K562 (cell line): ENCODE data around the gene ARHGEF16. TPM values are rescaled to one million over a fixed set of nuclear protein-coding genes. Genes with fewer than 3 reads are reported as not detected.

Source experiments
- ATAC-seq: fragments of 200-7000 bp; cut with Tn5 transposase; 3 replicates; pipeline ENCODE4 v1.9.1; 2020; ENCODE audit warnings: moderate library complexity
- BruUV-seq: library from RNA; stranded (reverse); fragments of 400-500 nt; replicated peaks from 2 replicates; lab custom pipeline; 2021; lab: Mats Ljungman, UMichigan
- CTCF ChIA-PET: fragments of 300-600 bp; formaldehyde crosslinking; extraction: SDS; loops from one replicate; lab custom pipeline; 2021; ENCODE audit warnings: low intra/inter-chr PET ratio; lab: Yijun Ruan, JAX
- POLR2A ChIA-PET: fragments of 300-600, 350-650 bp; sonication (Branson Sonifier 250); formaldehyde crosslinking; extraction: SDS; loops from one replicate; lab custom pipeline; 2021; ENCODE audit warnings: antibody characterized with exemption, inconsistent platforms; lab: Yijun Ruan, JAX
- DNase-seq, 4 experiments: peaks; one replicate each; pipeline versions ENCODE4 v3.0.0 to v3.0.0-alpha.2; 2011 to 2018; ENCODE audit warnings: low spot score in 3 of 4, mixed read lengths in 3 of 4; ENCODE audit errors: extremely low read depth in 1 of 4
- FAIRE-seq: peaks from 2 replicates; lab custom pipeline; 2011; peaks lifted over from hg19 to GRCh38; lab: Jason Lieb, UNC
- H2AFZ ChIP-seq: 2 replicates; pipeline ENCODE4 v1.6.0; 2011; ENCODE audit warnings: low read depth, low read length, control low read depth, inconsistent platforms
- H3K27ac ChIP-seq: fragments of 200-600 bp; 3 replicates; pipeline ENCODE4 v1.8.0; 2011; ENCODE audit warnings: low read depth, mild to moderate bottlenecking, control low read depth, inconsistent platforms, low read length, moderate library complexity, mixed read lengths; ENCODE audit errors: extremely low read depth
- H3K27me3 ChIP-seq, 2 experiments: fragments of 300-600 bp in 1 of 2; 2 replicates in 1 of 2; 3 replicates in 1 of 2; pipeline versions ENCODE4 v1.6.0 to v1.8.0; 2011; ENCODE audit warnings: inconsistent platforms in 2 of 2, low read length in 2 of 2, mild to moderate bottlenecking in 1 of 2, mixed read lengths in 1 of 2, moderate library complexity in 1 of 2; ENCODE audit not compliant: control insufficient read depth in 2 of 2, insufficient read depth in 2 of 2
- H3K36me3 ChIP-seq: fragments of 300-600 bp; 3 replicates; pipeline ENCODE4 v1.8.0; 2011; ENCODE audit warnings: mild to moderate bottlenecking, low read length, inconsistent platforms; ENCODE audit not compliant: control insufficient read depth, insufficient read depth
- H3K4me1 ChIP-seq, 2 experiments: fragments of 200-600 bp in 1 of 2; replicated peaks in 1 of 2; 2 replicates in 1 of 2; 3 replicates in 1 of 2; pipeline versions ENCODE4 v1.5.1 to v1.8.0; 2011; ENCODE audit warnings: inconsistent platforms in 2 of 2, low read length in 2 of 2, mild to moderate bottlenecking in 1 of 2, mixed read lengths in 1 of 2, moderate library complexity in 1 of 2; ENCODE audit not compliant: control insufficient read depth in 2 of 2, insufficient read depth in 2 of 2
- H3K4me2 ChIP-seq: 2 replicates; pipeline ENCODE4 v1.6.1; 2011; ENCODE audit warnings: low read length, control low read depth, inconsistent platforms, mixed read lengths; ENCODE audit not compliant: insufficient read depth
- H3K4me3 ChIP-seq: fragments of 200-600 bp; sonication (generic), shearing (Covaris generic); 2 replicates; pipeline ENCODE4 v1.5.1; 2016; ENCODE audit warnings: control low read depth, inconsistent platforms
- H3K79me2 ChIP-seq: fragments of 200-600 bp; 3 replicates; pipeline ENCODE4 v1.8.0; 2011; ENCODE audit warnings: low read length, inconsistent platforms; ENCODE audit not compliant: control insufficient read depth, insufficient read depth
- H3K9ac ChIP-seq, 2 experiments: 2 replicates each; pipeline versions ENCODE4 v1.6.0 to v1.6.1; 2011; ENCODE audit warnings: low read depth in 2 of 2, low read length in 2 of 2, control low read depth in 1 of 2, inconsistent platforms in 1 of 2, mild to moderate bottlenecking in 1 of 2, mixed read lengths in 1 of 2; ENCODE audit not compliant: insufficient read depth in 1 of 2
- H3K9me1 ChIP-seq: one replicate; pipeline ENCODE4 v1.6.0; 2011; ENCODE audit warnings: inconsistent platforms, mild to moderate bottlenecking, low read length, moderate library complexity; ENCODE audit not compliant: control insufficient read depth, insufficient read depth
- H3K9me3 ChIP-seq: replicated peaks from 2 replicates; pipeline ENCODE4 v1.5.1; 2011; ENCODE audit warnings: low read depth, low read length, inconsistent platforms; ENCODE audit not compliant: control insufficient read depth, insufficient read depth
- H4K20me1 ChIP-seq: replicated peaks from 2 replicates; pipeline ENCODE4 v1.6.1; 2011; ENCODE audit warnings: low read length, inconsistent platforms, mixed read lengths; ENCODE audit not compliant: control insufficient read depth, insufficient read depth
- ELF4 ChIP-seq: fragments of 450-650 bp; formaldehyde crosslinking; IDR thresholded peaks from 2 replicates; pipeline ENCODE4 v1.4.0; 2022; ENCODE audit warnings: missing genetic modification characterization
- GTF2F1 ChIP-seq: IDR thresholded peaks from 2 replicates; pipeline ENCODE4 v1.6.1; 2011; ENCODE audit warnings: low read depth, low read length, improper control_type of control experiment
- HDAC3 ChIP-seq: fragments of 450-650 bp; IDR thresholded peaks from 2 replicates; pipeline ENCODE4 v1.6.1; 2018; ENCODE audit warnings: borderline replicate concordance, mild to moderate bottlenecking, moderate library complexity; ENCODE audit not compliant: partially characterized antibody
- HSF4 ChIP-seq: fragments of 250-450 bp; sonication (Bioruptor Pico); IDR thresholded peaks from 2 replicates; pipeline ENCODE4 v2.1.2; 2022; ENCODE audit warnings: mild to moderate bottlenecking, moderate library complexity, borderline replicate concordance
- L3MBTL2 ChIP-seq: fragments of 450-650 bp; IDR thresholded peaks from 2 replicates; pipeline ENCODE4 v1.6.1; 2016; ENCODE audit warnings: mild to moderate bottlenecking, moderate library complexity
- MAZ ChIP-seq, 2 experiments: fragments of 450-650 bp in 1 of 2; sonication (generic) in 1 of 2; formaldehyde crosslinking; IDR thresholded peaks in 1 of 2; conservative IDR thresholded peaks in 1 of 2; 2 replicates each; pipeline versions ENCODE4 v1.4.0 to v1.5.0; 2020; ENCODE audit warnings: mild to moderate bottlenecking in 1 of 2, missing genetic modification reagents in 1 of 2
- MYC ChIP-seq, 2 experiments: fragments of 250-450 bp in 1 of 2; sonication (Bioruptor Pico) in 1 of 2; IDR thresholded peaks; 2 replicates each; pipeline versions ENCODE4 v1.5.1 to v1.6.1; 2012 to 2021; ENCODE audit warnings: low read depth in 2 of 2, borderline replicate concordance in 1 of 2, improper control_type of control experiment in 1 of 2, low read length in 1 of 2, mild to moderate bottlenecking in 1 of 2, moderate library complexity in 1 of 2
- NR4A1 ChIP-seq, 2 experiments: fragments of 250-450 bp in 1 of 2; fragments of 450-650 bp in 1 of 2; sonication (Bioruptor Pico) in 1 of 2; IDR thresholded peaks; 2 replicates each; pipeline versions ENCODE4 v1.4.0 to v1.6.1; 2016 to 2020; ENCODE audit warnings: mild to moderate bottlenecking in 2 of 2, missing compliant biosample characterization in 1 of 2, missing genetic modification characterization in 1 of 2, moderate library complexity in 1 of 2
- SIN3B ChIP-seq: fragments of 450-650 bp; IDR thresholded peaks from 2 replicates; pipeline ENCODE4 v1.6.1; 2017; ENCODE audit warnings: low read depth, mild to moderate bottlenecking, moderate library complexity
- SIX5 ChIP-seq, 2 experiments: IDR thresholded peaks; 2 replicates each; pipeline ENCODE4 v1.6.1; 2011; ENCODE audit warnings: low read length in 2 of 2, borderline replicate concordance in 1 of 2, low read depth in 1 of 2, mild to moderate bottlenecking in 1 of 2, moderate library complexity in 1 of 2; ENCODE audit not compliant: insufficient read depth in 1 of 2
- SRSF3 ChIP-seq: fragments of 200-400 bp; formaldehyde crosslinking; IDR thresholded peaks from 2 replicates; pipeline ENCODE4 v1.6.1; 2016; ENCODE audit warnings: mild to moderate bottlenecking, low read length, moderate library complexity; ENCODE audit not compliant: insufficient read depth
- ZNF395 ChIP-seq: fragments of 200-800 bp; sonication (Bioruptor generic); IDR thresholded peaks from 2 replicates; pipeline ENCODE4 v1.6.1; 2017; ENCODE audit warnings: missing genetic modification characterization, missing compliant biosample characterization
- ZNF696 ChIP-seq: fragments of 250-450 bp; sonication (Bioruptor Pico); conservative IDR thresholded peaks from 2 replicates; pipeline ENCODE4 v1.4.0; 2020; ENCODE audit warnings: mild to moderate bottlenecking, moderate library complexity
- ZNF76 ChIP-seq: fragments of 250-450 bp; sonication (Bioruptor Pico); IDR thresholded peaks from 2 replicates; pipeline ENCODE4 v1.4.0; 2020; ENCODE audit warnings: mild to moderate bottlenecking, moderate library complexity, borderline replicate concordance
- WGBS: fragments of 100-300 bp; shearing (Covaris generic); methylation state at CpG from one replicate; pipeline ENCODE4 v1.1.6; 2016; ENCODE audit warnings: low coverage, mixed read lengths; ENCODE audit not compliant: insufficient coverage; ENCODE audit errors: missing lambda C conversion rate; 5-methylcytosine and 5-hydroxymethylcytosine counted together
- in situ Hi-C: fragments of 300-500 bp; cut with MboI; formaldehyde crosslinking; loops from 4 replicates; pipeline ENCODE4 v1.15.0; 2018; ENCODE audit warnings: inconsistent platforms, mixed read lengths
- intact Hi-C: fragments of 100-400 bp; cut with micrococcal nuclease; formaldehyde crosslinking; loops from 2 replicates; pipeline ENCODE4 v1.14.2; 2022
- polyA plus RNA-seq, 8 experiments: library from polyadenylated mRNA; depleted of rRNA in 4 of 8; stranded (reverse) in 5 of 8; unstranded in 3 of 8; fragments of >200 nt; fragmentation: Nextera tagmentation in 2 of 8; fragmentation: Illumina TruSeq in 1 of 8; extraction: Ambion mirVana in 2 of 8; extraction: Trizol in 1 of 8; gene quantifications; 2 replicates each; pipeline versions ENCODE4 v1.2.1 to v1.2.3, GENCODE V29; 2011 to 2014; ENCODE audit warnings: inconsistent platforms in 1 of 8, missing spikeins in 1 of 8
- total RNA-seq, 7 experiments: library from RNA; depleted of rRNA in 6 of 7; stranded (reverse); fragments of >200 nt in 6 of 7; fragmentation: Illumina TruSeq in 2 of 7; extraction: Trizol in 2 of 7; gene quantifications; 2 replicates each; pipeline versions ENCODE4 v1.2.1 to v1.2.3, GENCODE V29; 2011 to 2021; ENCODE audit warnings: low replicate concordance in 1 of 7
- TF ChIP-seq, protein P1 (sequence below): fragments of 200-800 bp; sonication (Bioruptor generic); IDR thresholded peaks from 2 replicates; pipeline ENCODE4 v1.6.1; 2017; ENCODE audit warnings: missing genetic modification characterization, missing compliant biosample characterization
- TF ChIP-seq, protein P2 (sequence below): fragments of 250-450 bp; sonication (Bioruptor Pico); IDR thresholded peaks from 2 replicates; pipeline ENCODE4 v1.6.1; 2021; ENCODE audit warnings: mild to moderate bottlenecking

ARHGEF16 gene
- total and polyA plus RNA-seq, 9 of the 15 experiments (the other 6 are each of a cell fraction or from before 2014, with no cell fraction given) = 0.15 to 1.2 (median 0.49) TPM; not detected in 2

GRCh38 chr1:3417082-3417739 is 37.3 kb upstream of the ARHGEF16 start (continued):
- TF ChIP-seq HDAC3 = no peak
- no peak for TF ChIP-seq SIN3B
- TF ChIP-seq, protein P1, sequence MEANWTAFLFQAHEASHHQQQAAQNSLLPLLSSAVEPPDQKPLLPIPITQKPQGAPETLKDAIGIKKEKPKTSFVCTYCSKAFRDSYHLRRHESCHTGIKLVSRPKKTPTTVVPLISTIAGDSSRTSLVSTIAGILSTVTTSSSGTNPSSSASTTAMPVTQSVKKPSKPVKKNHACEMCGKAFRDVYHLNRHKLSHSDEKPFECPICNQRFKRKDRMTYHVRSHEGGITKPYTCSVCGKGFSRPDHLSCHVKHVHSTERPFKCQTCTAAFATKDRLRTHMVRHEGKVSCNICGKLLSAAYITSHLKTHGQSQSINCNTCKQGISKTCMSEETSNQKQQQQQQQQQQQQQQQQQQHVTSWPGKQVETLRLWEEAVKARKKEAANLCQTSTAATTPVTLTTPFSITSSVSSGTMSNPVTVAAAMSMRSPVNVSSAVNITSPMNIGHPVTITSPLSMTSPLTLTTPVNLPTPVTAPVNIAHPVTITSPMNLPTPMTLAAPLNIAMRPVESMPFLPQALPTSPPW = no peak
- TF ChIP-seq L3MBTL2 = no peak
- no peak for TF ChIP-seq NR4A1 (CRISPR knock-in tag; IDR thresholded peaks at IDR 0.05)
- TF ChIP-seq NR4A1 (tag; IDR thresholded peaks at IDR 0.05) = no peak
- TF ChIP-seq ZNF76 (CRISPR knock-in tag) = no peak

- Histone ChIP-seq H3K4me3 (no peak overlapping the region), H2AFZ (no peak overlapping the region), H3K27ac (no peak overlapping the region), H4K20me1 (peaks cover 3% of the 10 kb centered on the region; the same call in 1 of the 2 replicates), H3K4me2 (no peak overlapping the region), H3K9ac (no peak overlapping the region), H3K79me2 (no peaks in the 10 kb centered on the region), H3K9me3 (peaks cover 4% of the 10 kb centered on the region; the same call in 1 of the 2 replicates), H3K36me3 (no peaks in the 10 kb centered on the region), H3K27me3 (peaks cover 5 to 36% of the 10 kb centered on the region in 2 experiments; a peak in 4 of 5 replicates), H3K4me1 (no peaks in the 10 kb centered on the region; a peak in 1 of 5 replicates), H3K9me1 (no peaks in the 10 kb centered on the region)
- intact Hi-C loops (no loop called here), in situ Hi-C loops (no loop called here)
- POLR2A ChIA-PET = interaction anchor here (0.6 to 0.7 kb wide), 2 partner anchors 479 to 912 kb away, joined by 3 read pairs; no protein-coding TSS in a partner anchor
- WGBS = 5% methylated on average over 9 of the region's 9 CpGs
- no TSS peak for BruUV-seq
- no peak for ATAC-seq
- CTCF ChIA-PET = no interaction called here
- FAIRE-seq = no peak
- no peak for DNase-seq
- TF ChIP-seq MAZ (CRISPR knock-in tag; conservative IDR thresholded peaks at IDR 0.05 in 1 of 2, IDR thresholded peaks at IDR 0.05 in 1 of 2) (no peak), HSF4 (CRISPR knock-in tag) (no peak), MYC (IDR thresholded peaks at IDR 0.05; ENCODE audit: low read depth, low read length) (no peak), MYC (CRISPR knock-in tag; IDR thresholded peaks at IDR 0.05; ENCODE audit: borderline replicate concordance, low read depth) (no peak), SRSF3 (no peak), GTF2F1 (no peak), ZNF395 (CRISPR knock-in tag) (no peak), SIX5 (IDR thresholded peaks at IDR 0.05; ENCODE audit: borderline replicate concordance in 1 of 2, insufficient read depth in 1 of 2, low read depth in 1 of 2, low read length in 2 of 2) (no peak), ELF4 (CRISPR knock-in tag) (no peak), ZNF696 (no peak)
- TF ChIP-seq, protein P2, sequence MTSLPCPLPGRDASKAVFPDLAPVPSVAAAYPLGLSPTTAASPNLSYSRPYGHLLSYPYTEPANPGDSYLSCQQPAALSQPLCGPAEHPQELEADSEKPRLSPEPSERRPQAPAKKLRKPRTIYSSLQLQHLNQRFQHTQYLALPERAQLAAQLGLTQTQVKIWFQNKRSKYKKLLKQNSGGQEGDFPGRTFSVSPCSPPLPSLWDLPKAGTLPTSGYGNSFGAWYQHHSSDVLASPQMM (CRISPR knock-in tag) = no peak
Observed at GRCh38 chr1:3417934-3418333, 36.5 kb upstream of the ARHGEF16 start.
